Mesothelial cell of epicardium (in vitro differentiated cells): ENCODE results near the gene CDH11. TPM values are rescaled to one million over a fixed set of nuclear protein-coding genes. Genes with fewer than 3 reads are reported as not detected.

Experiments used
- DNase-seq, 2 experiments: peaks; one replicate each; pipeline ENCODE4 v3.0.0; 2021; ENCODE audit warnings: low spot score in 2 of 2; ENCODE audit not compliant: unreplicated experiment in 2 of 2
- H3K27ac Mint-ChIP-seq: 2 replicates; pipeline ENCODE4 v1.8.0; 2021; ENCODE audit warnings: mixed read lengths
- H3K27me3 Mint-ChIP-seq: 2 replicates; pipeline ENCODE4 v1.8.0; 2021; ENCODE audit warnings: low read depth, mixed read lengths
- H3K36me3 Mint-ChIP-seq: 2 replicates; pipeline ENCODE4 v1.8.0; 2021; ENCODE audit warnings: mixed read lengths
- H3K4me1 Mint-ChIP-seq: 2 replicates; pipeline ENCODE4 v1.8.0; 2021; ENCODE audit warnings: mixed read lengths
- H3K4me3 Mint-ChIP-seq: 2 replicates; pipeline ENCODE4 v1.8.0; 2021; ENCODE audit warnings: mild to moderate bottlenecking, moderate library complexity, mixed read lengths
- H3K9me3 Mint-ChIP-seq: 2 replicates; pipeline ENCODE4 v1.8.0; 2021; ENCODE audit warnings: mixed read lengths
- CTCF ChIP-seq: fragments of 200-600 bp; sonication (generic); IDR thresholded peaks from one replicate; pipeline ENCODE4 v1.5.0; 2021; ENCODE audit warnings: antibody characterized with exemption; ENCODE audit not compliant: unreplicated experiment
- total RNA-seq: library from RNA; stranded (reverse); gene quantifications from 3 replicates; pipeline ENCODE4 v1.2.1, GENCODE V29; 2021

The CDH11 gene
- total RNA-seq, 1 donor from 2014 or later, result 376 TPM

DNA sequence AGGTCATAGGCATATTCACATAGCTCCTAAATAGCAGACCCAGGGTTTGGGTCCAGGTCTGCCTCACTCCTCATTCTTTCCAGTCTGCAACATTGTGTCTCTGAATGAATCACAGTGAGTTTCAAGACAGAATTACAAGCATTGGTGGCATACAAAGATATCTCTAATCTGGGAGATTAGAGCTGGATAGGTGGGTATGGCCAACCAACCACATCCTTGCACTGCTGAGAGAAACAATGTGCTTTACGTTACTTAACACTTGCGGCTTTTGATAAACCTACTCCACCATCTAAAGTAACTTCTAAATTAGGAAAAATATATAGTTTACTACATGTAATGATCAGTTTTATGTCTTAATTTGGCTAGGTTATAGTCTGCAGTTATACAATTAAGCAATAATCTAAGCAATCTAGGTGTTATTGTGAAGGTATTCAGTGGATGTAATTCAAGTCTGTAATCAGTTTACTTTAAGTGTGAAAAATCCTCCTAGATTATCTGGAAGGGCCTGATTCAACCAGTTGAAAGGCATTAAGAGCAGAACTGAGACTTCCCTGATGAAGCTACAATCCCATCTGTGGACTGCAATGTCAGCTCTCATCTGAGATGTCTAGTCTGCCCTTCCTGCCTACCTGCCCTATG lies 26.7 kb downstream of the CDH11 start:
- DNase-seq, result no peak
- Mint-ChIP-seq H3K27me3 (no peaks in the 10 kb centered on the region), H3K9me3 (peaks cover 11% of the 10 kb centered on the region), H3K27ac (no peak overlapping the region), H3K4me3 (no peak overlapping the region), H3K4me1 (no peaks in the 10 kb centered on the region), H3K36me3 (peaks cover 9% of the 10 kb centered on the region)
- no peak for TF ChIP-seq CTCF

- peaks cover 2% of the 10 kb centered on the region for H3K36me3 Mint-ChIP-seq
- no peaks in the 10 kb centered on the region for H3K27me3 Mint-ChIP-seq
- no peak for TF ChIP-seq CTCF
Observed at GRCh38 chr16:65094009-65094408, 27.9 kb downstream of the CDH11 start.

GRCh38 chr16:65083164-65083857 lies 38.6 kb downstream of the CDH11 start:
- no peaks in the 10 kb centered on the region for H3K9me3 Mint-ChIP-seq
- no peaks in the 10 kb centered on the region for H3K4me1 Mint-ChIP-seq
- peak overlapping the region; percentile 48 for H3K27ac Mint-ChIP-seq
- TF ChIP-seq CTCF, result no peak
- no peak overlapping the region for H3K4me3 Mint-ChIP-seq
- no peaks in the 10 kb centered on the region for H3K36me3 Mint-ChIP-seq
- DNase-seq, result no peak
- H3K27me3 Mint-ChIP-seq, result no peaks in the 10 kb centered on the region

More at GRCh38 chr16:65094009-65094408, 27.9 kb downstream of the CDH11 start:
- DNase-seq, result no peak
- Mint-ChIP-seq H3K27ac (no peak overlapping the region), H3K4me3 (no peak overlapping the region), H3K9me3 (peaks cover 4% of the 10 kb centered on the region), H3K4me1 (no peaks in the 10 kb centered on the region)

DNA sequence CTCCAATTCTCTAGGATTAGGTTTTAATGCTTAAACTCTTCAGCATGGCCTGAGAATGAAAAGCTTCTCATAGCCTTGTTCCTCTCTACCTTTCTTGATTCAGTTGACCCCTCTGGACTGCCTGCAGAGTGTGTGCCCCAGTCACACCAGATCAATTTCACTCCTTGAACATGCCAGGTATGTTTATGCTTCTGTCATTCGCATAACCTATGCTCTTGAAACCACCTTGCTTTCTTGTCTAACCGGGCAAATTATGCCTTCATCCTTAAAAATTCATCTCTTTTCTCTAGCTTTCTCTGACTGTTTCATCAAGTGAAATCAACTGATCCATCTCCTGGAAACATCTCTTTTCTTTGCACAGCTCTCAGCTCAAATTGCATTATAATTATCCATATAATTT lies 42.3 kb downstream of the CDH11 start:
- no peak for DNase-seq
- Mint-ChIP-seq H3K27me3 (no peaks in the 10 kb centered on the region), H3K27ac (no peak overlapping the region), H3K4me3 (no peak overlapping the region), H3K4me1 (no peaks in the 10 kb centered on the region), H3K9me3 (no peaks in the 10 kb centered on the region), H3K36me3 (peaks cover 2% of the 10 kb centered on the region)
- no peak for TF ChIP-seq CTCF

- Mint-ChIP-seq H3K27ac (no peak overlapping the region), H3K36me3 (peaks cover 2% of the 10 kb centered on the region), H3K9me3 (no peaks in the 10 kb centered on the region), H3K4me1 (no peaks in the 10 kb centered on the region), H3K27me3 (no peaks in the 10 kb centered on the region), H3K4me3 (no peak overlapping the region)
- TF ChIP-seq CTCF, result no peak
- no peak for DNase-seq
Observed at GRCh38 chr16:65077181-65077580, 44.7 kb downstream of the CDH11 start.
